ENCODE measurements around the gene ANKRD13D. TPM values are rescaled to one million over a fixed set of nuclear protein-coding genes. Genes with fewer than 3 reads are reported as not detected.

ANKRD13D gene
- polyA plus RNA-seq, 1 donor from 2014 or later = 93.5 TPM

- Histone ChIP-seq H3F3A (ENCODE audit: insufficient read depth, low read length, poor library complexity, severe bottlenecking) (no peaks in the 10 kb centered on the region), H3K79me2 (replicated peaks; ENCODE audit: insufficient read depth, low read length) (no peaks in the 10 kb centered on the region), H3K4me3 (ENCODE audit: low read length) (no peak overlapping the region), H3K27me3 (ENCODE audit: insufficient read depth, low read depth, low read length) (peaks cover 17% of the 10 kb centered on the region), H3K4me2 (ENCODE audit: low read length) (no peak overlapping the region), H3K36me3 (ENCODE audit: insufficient read depth, low read length) (peaks cover 4% of the 10 kb centered on the region), H2AFZ (ENCODE audit: low read depth, low read length) (no peak overlapping the region), H4K20me1 (ENCODE audit: insufficient read depth) (no peaks in the 10 kb centered on the region), H3K9ac (ENCODE audit: low read length) (no peak overlapping the region), H3K27ac (ENCODE audit: low read length) (no peak overlapping the region), H3K9me2 (ENCODE audit: insufficient read depth, low read length) (no peaks in the 10 kb centered on the region), H3K9me3 (ENCODE audit: low read length) (no peaks in the 10 kb centered on the region)
- TF ChIP-seq CTCF (IDR thresholded peaks at IDR 0.05; ENCODE audit: poor library complexity, severe bottlenecking) = no peak
- TF ChIP-seq EP300 (conservative IDR thresholded peaks at IDR 0.05; ENCODE audit: poor library complexity, severe bottlenecking) = no peak
- TF ChIP-seq POLR2AphosphoS5 (IDR thresholded peaks at IDR 0.05) = no peak
- no peak for TF ChIP-seq RAD21 (conservative IDR thresholded peaks at IDR 0.05)
- no peak for TF ChIP-seq EZH2 (IDR thresholded peaks at IDR 0.05; ENCODE audit: borderline replicate concordance, insufficient read depth, low read length, poor library complexity, severe bottlenecking)
- TF ChIP-seq, protein P1, sequence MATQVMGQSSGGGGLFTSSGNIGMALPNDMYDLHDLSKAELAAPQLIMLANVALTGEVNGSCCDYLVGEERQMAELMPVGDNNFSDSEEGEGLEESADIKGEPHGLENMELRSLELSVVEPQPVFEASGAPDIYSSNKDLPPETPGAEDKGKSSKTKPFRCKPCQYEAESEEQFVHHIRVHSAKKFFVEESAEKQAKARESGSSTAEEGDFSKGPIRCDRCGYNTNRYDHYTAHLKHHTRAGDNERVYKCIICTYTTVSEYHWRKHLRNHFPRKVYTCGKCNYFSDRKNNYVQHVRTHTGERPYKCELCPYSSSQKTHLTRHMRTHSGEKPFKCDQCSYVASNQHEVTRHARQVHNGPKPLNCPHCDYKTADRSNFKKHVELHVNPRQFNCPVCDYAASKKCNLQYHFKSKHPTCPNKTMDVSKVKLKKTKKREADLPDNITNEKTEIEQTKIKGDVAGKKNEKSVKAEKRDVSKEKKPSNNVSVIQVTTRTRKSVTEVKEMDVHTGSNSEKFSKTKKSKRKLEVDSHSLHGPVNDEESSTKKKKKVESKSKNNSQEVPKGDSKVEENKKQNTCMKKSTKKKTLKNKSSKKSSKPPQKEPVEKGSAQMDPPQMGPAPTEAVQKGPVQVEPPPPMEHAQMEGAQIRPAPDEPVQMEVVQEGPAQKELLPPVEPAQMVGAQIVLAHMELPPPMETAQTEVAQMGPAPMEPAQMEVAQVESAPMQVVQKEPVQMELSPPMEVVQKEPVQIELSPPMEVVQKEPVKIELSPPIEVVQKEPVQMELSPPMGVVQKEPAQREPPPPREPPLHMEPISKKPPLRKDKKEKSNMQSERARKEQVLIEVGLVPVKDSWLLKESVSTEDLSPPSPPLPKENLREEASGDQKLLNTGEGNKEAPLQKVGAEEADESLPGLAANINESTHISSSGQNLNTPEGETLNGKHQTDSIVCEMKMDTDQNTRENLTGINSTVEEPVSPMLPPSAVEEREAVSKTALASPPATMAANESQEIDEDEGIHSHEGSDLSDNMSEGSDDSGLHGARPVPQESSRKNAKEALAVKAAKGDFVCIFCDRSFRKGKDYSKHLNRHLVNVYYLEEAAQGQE (IDR thresholded peaks at IDR 0.05; ENCODE audit: borderline replicate concordance) = no peak
- no peak for TF ChIP-seq MXI1 (conservative IDR thresholded peaks at IDR 0.05; ENCODE audit: poor library complexity, severe bottlenecking)
- TF ChIP-seq TAF1 (IDR thresholded peaks at IDR 0.05; ENCODE audit: low read depth) = no peak
- no peak for TF ChIP-seq SMC3 (conservative IDR thresholded peaks at IDR 0.05; ENCODE audit: poor library complexity)
Measured at GRCh38 chr11:67300756-67301312, 11.7 kb downstream of the ANKRD13D start.

GRCh38 chr11:67301313-67301921, 12.3 kb downstream of the ANKRD13D start:
- TF ChIP-seq, protein P1 (IDR thresholded peaks at IDR 0.05; ENCODE audit: borderline replicate concordance) = no peak
- no peak for TF ChIP-seq EP300 (conservative IDR thresholded peaks at IDR 0.05; ENCODE audit: poor library complexity, severe bottlenecking)
- TF ChIP-seq TAF1 (IDR thresholded peaks at IDR 0.05; ENCODE audit: low read depth) = no peak
- no peak for TF ChIP-seq RAD21 (conservative IDR thresholded peaks at IDR 0.05)
- no peak for TF ChIP-seq CTCF (IDR thresholded peaks at IDR 0.05; ENCODE audit: poor library complexity, severe bottlenecking)
- TF ChIP-seq SMC3 (conservative IDR thresholded peaks at IDR 0.05; ENCODE audit: poor library complexity) = no peak
- TF ChIP-seq POLR2AphosphoS5 (IDR thresholded peaks at IDR 0.05) = no peak
- no peak for TF ChIP-seq EZH2 (IDR thresholded peaks at IDR 0.05; ENCODE audit: borderline replicate concordance, insufficient read depth, low read length, poor library complexity, severe bottlenecking)
- no peak for TF ChIP-seq MXI1 (conservative IDR thresholded peaks at IDR 0.05; ENCODE audit: poor library complexity, severe bottlenecking)
- H3K27me3 ChIP-seq (ENCODE audit: insufficient read depth, low read depth, low read length) = peaks cover 17% of the 10 kb centered on the region
- H3K27ac ChIP-seq (ENCODE audit: low read length) = no peak overlapping the region
- H3K4me2 ChIP-seq (ENCODE audit: low read length) = no peak overlapping the region
- H3K9me2 ChIP-seq (ENCODE audit: insufficient read depth, low read length) = no peaks in the 10 kb centered on the region
- no peaks in the 10 kb centered on the region for H3K9me3 ChIP-seq (ENCODE audit: low read length)
- H3K36me3 ChIP-seq (ENCODE audit: insufficient read depth, low read length) = peaks cover 4% of the 10 kb centered on the region
- H3F3A ChIP-seq (ENCODE audit: insufficient read depth, low read length, poor library complexity, severe bottlenecking) = no peaks in the 10 kb centered on the region
- H3K9ac ChIP-seq (ENCODE audit: low read length) = no peak overlapping the region
- H2AFZ ChIP-seq (ENCODE audit: low read depth, low read length) = no peak overlapping the region
- H3K79me2 ChIP-seq (replicated peaks; ENCODE audit: insufficient read depth, low read length) = no peaks in the 10 kb centered on the region
- H3K4me3 ChIP-seq (ENCODE audit: low read length) = no peak overlapping the region
- H4K20me1 ChIP-seq (ENCODE audit: insufficient read depth) = no peaks in the 10 kb centered on the region

Measured in neural cell (in vitro differentiated cells).